ENCODE measurements around the gene ZNF384.

ZNF384 gene

GRCh38 chr12:6698352-6699046, 9.3 kb upstream of the ZNF384 start:
- DNase-seq = no peak

DNA sequence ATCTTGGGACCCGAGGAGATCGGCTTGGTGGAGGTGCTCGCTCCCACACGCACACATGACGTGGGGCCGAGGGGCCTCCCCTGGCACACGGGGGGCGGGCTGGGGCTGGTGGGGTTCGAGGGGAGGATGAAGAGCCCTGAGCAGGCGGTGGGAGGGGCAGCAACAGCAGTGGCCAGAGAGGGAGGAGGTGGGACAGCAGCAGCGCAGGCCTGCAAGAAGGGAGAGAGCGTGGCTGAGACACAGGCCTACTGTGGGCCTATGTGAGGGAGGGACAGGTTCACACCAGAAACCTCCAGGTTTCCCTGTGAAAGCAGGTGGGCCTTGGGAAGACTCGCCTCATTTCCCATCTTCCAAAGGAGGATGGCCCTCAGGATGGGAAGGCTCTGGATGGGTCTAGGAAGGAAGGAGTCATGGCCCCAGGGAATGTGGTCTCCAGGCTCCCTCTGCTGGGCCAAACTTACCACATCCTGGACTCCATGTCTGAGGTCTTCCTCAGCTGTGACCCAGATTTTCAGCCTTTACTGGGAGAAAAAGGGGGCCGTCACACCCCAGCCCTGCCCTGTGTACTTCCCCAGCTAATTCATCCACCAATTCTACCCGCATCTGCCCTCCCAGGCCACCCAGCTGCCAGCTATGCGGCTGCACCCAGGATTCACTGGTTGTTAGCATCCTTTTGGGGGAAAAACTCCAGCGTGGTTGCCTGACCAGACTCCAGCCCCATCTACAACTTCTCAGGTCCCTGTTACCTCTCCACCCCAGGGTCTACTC, 8.6 kb upstream of the ZNF384 start:
- DNase-seq = no peak

- no peak for DNase-seq
These were observed 7.8 kb upstream of the ZNF384 start for GRCh38 chr12:6696690-6697583.

- DNase-seq = no peak
These were observed 6.3 kb upstream of the ZNF384 start for GRCh38 chr12:6695313-6696045.

GRCh38 chr12:6694701-6695100, 5.5 kb upstream of the ZNF384 start:
- no peak for DNase-seq

GRCh38 chr12:6693832-6694355, 4.7 kb upstream of the ZNF384 start:
- DNase-seq = no peak

DNA sequence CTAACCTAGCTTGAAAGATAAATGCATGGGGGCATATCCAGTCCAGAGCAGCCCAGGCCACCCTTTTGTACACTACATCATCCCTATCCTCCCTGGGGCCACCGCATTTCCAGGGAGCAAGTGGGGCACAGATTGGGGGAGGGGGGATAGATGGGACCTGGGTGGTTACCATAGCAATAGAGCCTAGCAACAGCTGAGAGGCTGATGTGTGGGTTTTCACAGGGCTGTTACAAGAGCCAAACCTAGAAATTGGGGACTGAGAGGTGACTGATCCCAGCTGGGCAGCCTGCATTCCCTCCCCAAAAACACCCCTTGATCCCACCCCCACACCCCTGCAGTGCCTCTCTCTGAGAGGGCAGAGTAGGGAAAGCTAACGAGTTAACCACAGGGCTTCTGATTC, 3.7 kb upstream of the ZNF384 start:
- DNase-seq = no peak

GRCh38 chr12:6691473-6691872, 2.3 kb upstream of the ZNF384 start:
- DNase-seq = no peak

DNA sequence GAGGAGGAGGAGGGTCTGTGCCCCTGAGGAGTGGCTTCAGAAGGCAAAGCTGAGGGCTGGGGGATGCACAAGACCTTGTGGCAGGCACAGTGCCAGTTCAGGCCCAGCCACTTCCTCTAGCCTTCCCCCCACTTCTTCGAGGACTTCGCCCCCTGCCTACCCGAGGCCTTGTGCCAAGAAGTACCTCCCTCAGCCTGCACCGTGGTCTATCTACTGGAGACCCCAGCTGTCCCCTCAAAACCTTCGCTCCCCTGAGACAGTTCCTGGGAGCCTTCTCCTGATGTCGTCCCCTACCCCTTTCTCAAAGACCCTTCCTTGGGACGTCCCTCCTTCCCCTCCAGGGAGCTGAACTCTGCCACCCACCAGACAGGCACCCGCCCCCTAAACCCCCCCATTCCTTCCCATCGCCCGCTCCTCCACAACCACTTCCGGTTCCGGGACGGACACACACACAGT, 604 bp downstream of the ZNF384 start:
- no peak for DNase-seq

GRCh38 chr12:6685814-6686213, 3.4 kb downstream of the ZNF384 start:
- no peak for DNase-seq

DNA sequence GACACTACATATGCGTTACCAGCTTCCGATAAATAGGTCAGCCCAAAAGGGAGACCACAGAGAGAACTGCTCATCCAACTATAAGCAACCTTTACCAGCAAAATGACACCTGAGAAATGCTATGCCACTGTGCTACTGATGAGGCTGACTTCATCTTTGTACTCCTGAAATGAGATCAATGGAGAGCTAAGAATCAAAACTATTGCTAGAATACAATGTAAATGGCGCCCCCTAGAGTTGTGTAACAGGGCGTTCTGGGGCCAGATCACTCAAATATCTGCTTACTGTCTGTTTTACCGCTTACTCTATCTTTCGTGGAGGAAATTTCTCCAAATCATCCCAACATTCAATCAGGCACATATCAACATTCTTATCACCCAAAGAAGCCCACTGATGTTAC, 4.6 kb downstream of the ZNF384 start:
- DNase-seq = peak; percentile 32

- no peak for DNase-seq
These were observed 12.2 kb downstream of the ZNF384 start for GRCh38 chr12:6676962-6677361.

DNA sequence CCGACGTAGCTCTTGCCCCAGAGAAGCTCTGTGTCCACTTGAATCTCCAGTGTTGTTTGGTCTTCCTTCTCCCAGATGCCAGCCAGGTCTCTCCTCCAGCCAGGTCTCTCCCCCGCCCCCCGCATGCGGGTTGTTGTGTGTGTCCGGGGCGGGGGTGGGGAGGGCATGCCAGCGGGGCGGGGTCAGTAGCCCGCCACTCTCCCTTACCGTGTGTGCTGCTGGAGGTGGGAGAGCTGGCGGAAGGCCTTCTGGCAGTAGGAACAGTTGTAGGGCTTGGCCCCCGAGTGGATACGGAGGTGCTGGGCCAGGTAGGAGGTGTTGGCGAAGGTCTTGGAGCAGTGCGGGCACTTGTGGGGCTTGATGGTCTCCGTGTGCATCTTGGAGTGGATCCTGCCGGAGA, 17.0 kb downstream of the ZNF384 start:
- no peak for DNase-seq

DNA sequence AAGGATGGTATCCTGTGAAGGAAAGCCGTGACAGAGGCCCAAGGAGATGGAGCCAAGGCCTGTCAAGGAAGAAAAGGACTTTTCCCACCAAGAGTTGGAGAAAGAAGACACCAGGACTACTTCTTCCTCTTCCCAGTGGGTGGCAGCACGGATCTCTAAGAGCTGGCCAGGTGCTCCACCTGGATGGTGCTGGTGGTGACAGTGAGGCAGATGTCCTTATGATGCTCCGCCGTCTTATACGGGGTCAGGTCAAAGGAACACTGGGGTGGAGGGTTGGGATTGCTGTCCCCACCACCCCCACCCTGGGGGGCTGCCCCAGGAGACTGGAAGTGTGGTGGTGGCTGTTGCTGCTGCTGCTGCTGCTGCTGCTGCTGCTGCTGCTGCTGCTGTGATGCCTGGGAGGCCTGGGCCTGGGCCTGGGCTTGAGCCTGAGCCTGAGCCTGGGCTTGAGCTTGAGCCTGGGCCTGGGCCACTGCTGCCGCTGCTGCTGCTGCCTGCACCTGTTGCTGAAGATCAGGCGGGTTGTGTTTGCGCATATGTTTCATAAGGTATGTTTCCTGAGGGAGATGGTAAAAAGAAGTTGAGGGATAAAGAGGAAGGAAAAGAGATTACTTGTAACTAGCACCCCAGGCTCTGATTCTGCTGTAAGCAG, 21.5 kb downstream of the ZNF384 start:
- DNase-seq = no peak

- no peak for DNase-seq
These were observed 23.0 kb downstream of the ZNF384 start for GRCh38 chr12:6666211-6666610.

DNA sequence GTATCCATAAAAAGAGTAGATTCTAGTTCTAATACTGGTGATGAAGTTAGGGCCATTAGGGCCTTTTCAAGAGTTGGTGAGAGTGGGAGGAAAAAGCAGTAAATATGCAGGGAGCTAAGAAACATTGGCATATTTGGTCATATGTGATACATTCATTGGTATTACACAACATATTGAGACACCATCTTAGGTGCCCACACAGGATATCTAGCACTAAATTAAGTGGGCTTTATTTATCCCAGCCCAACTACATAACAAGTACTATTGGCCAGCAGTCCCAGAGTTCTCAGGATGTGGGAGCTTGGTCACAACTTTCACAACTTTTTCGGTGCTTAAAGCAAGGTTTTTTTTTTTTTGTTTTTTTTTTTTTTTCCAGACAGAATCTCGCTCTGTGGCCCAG, 24.3 kb downstream of the ZNF384 start:
- DNase-seq = no peak

- DNase-seq = peak; percentile 98
These were observed 26.1 kb downstream of the ZNF384 start, which contains the start of gene ING4 for GRCh38 chr12:6662906-6663742. ING4 (minus strand) TSS chr12:6663119; CDS start chr12:6663101, 18 bp downstream.

- DNase-seq = no peak
These were observed 26.6 kb downstream of the ZNF384 start for GRCh38 chr12:6662602-6662905.

DNA sequence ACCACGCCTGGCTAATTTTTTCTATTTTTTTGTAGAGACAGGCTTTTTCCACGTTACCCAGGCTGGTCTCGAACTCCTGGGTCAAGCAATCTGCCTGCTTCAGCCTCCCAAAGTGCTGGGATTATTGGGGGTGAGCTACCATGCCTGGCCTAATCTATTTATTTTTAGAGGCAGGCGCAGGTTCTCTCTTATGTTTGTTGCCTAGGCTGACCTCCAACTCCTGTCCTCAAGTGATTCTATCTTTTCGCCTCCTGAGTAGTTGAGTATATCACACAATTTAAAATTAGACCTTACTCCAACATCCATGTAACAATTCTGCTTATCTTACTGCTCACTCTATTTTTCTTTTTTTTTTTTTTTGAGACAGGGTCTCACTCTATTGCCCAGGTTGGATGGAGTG, 35.2 kb downstream of the ZNF384 start:
- DNase-seq = no peak

DNA sequence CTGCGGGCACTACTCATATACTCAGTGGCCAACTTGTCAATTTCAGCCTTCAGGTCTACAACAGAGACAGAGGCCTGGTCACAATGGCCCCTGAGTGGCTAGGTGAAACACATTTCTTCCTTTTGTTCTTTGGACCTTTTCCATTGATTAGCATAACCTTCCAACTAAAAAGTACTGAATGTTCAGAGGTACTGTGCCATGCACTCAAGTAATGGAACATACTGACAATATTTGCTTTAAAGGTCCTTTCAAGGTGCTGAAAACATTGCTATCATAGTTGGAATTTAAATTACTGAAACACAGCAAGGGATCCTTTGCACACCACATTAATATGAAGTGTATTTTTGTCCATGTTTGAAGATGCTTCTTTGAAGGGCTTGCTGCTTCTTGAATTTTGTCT, 35.8 kb downstream of the ZNF384 start:
- DNase-seq = no peak

DNA sequence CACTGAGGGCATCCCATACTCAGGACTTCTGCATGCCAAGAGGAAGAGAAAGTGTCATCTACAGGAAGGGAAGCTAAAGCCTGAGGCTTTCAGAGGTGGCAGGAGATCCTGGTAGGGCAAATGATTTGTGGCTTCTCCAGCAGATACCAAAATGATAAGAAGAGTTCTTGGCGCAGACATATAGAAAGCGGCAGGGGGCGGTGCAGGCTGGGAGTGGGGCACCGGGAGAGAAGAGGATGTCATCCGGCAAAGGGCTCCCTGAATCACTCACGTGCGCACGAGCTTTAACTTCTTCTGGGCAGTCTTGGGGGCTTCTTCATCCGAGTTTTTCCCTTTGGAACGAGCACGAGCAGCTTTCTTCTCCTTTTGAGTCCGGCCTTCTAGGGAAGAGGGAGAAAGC, 36.8 kb downstream of the ZNF384 start:
- no peak for DNase-seq

Data from NCI-H2081 treated with DMSO at 0.1 percent for 48 hours (cell line).